OCI-LY1 (cell line): ENCODE measurements around the gene TSHR.

Experiments
- EZH2 ChIP-seq: fragments of 200-600 bp; sonication (generic), shearing (Covaris generic); IDR thresholded peaks from 2 replicates; pipeline ENCODE4 v1.8.0; 2017; ENCODE audit warnings: borderline replicate concordance, mixed run types, mild to moderate bottlenecking, antibody characterized with exemption, low read length, moderate library complexity, mixed read lengths
- TF ChIP-seq, protein P1 (sequence below): fragments of 200-600 bp; sonication (generic), shearing (Covaris generic); IDR thresholded peaks from 2 replicates; pipeline ENCODE4 v1.5.1; 2017; ENCODE audit warnings: mild to moderate bottlenecking, antibody characterized with exemption, low read length, moderate library complexity, mixed read lengths

DNA sequence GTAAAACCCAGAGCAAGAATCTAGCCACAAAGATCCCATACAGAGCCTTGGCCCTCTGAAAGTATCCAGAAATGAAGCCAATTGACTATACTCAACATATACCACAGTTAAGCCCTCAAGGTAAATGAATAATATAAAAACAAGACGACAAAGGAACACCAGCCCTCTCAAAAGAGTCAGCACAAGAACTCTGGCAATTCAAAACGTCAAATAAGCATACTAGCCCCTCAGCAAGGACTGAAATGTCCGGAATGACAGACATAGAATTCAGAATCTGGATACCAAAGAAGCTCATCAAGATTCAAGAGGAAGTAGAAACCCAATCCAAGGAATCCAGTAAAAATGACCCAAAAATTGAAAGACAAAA, 215.4 kb downstream of the TSHR start:
- no peak for TF ChIP-seq EZH2
- TF ChIP-seq, protein P1, sequence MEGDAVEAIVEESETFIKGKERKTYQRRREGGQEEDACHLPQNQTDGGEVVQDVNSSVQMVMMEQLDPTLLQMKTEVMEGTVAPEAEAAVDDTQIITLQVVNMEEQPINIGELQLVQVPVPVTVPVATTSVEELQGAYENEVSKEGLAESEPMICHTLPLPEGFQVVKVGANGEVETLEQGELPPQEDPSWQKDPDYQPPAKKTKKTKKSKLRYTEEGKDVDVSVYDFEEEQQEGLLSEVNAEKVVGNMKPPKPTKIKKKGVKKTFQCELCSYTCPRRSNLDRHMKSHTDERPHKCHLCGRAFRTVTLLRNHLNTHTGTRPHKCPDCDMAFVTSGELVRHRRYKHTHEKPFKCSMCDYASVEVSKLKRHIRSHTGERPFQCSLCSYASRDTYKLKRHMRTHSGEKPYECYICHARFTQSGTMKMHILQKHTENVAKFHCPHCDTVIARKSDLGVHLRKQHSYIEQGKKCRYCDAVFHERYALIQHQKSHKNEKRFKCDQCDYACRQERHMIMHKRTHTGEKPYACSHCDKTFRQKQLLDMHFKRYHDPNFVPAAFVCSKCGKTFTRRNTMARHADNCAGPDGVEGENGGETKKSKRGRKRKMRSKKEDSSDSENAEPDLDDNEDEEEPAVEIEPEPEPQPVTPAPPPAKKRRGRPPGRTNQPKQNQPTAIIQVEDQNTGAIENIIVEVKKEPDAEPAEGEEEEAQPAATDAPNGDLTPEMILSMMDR, result no peak
